ENCODE results near the gene MLC1. TPM values are rescaled to one million over a fixed set of nuclear protein-coding genes. Genes with fewer than 3 reads are reported as not detected.

MLC1 gene
- total RNA-seq, 4 donors from 2014 or later = 0.07 to 0.13 TPM; not detected in 2

GRCh38 chr22:50118129-50118528 lies 32.9 kb upstream of the MLC1 start:
- no peak overlapping the region for H3K27ac ChIP-seq
- no peak for ATAC-seq
- 60% methylated on average over 3 of the region's 3 CpGs; no CpG with 5 or more reads in 1 of the 2 donors for WGBS, 2 donors (ENCODE audit: low coverage in 1 of 2)

DNA sequence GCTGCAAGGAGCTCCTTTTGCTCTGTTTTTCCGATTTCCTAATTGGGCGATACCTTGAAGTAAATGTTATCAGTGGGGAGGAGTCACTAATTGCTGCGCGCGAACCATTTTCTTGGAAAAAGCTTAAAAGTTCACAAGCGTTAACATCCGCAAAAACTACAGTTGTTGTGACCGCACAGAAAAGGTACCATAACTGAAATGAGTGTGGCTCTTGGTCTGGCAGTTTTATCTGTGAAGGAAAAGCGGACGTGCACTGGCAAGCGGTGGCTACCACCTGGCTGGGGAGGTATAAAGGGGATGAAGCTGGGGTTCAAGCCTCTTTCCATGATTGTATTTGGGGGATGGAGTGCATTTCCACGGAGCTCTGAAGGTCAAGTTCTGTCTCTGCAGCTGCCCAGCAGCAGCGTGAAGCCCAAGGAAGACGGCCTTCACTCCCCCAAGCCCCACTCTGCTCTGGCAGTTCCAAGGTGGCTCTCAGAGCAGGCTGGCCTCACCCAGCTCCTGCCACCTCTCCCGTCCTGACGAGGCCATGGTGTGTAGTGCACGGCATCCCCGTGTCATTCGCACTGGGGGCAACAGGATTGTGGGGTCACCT lies 32.0 kb upstream of the MLC1 start:
- WGBS, 2 donors (ENCODE audit: low coverage in 1 of 2) = 93 to 95% methylated on average over 8 to 10 of the region's 19 CpGs
- TF ChIP-seq POLR2AphosphoS5 (IDR thresholded peaks at IDR 0.05) = no peak
- no peak for TF ChIP-seq EP300 (IDR thresholded peaks at IDR 0.05)
- TF ChIP-seq POLR2A (IDR thresholded peaks at IDR 0.05) = no peak
- TF ChIP-seq, protein P1, sequence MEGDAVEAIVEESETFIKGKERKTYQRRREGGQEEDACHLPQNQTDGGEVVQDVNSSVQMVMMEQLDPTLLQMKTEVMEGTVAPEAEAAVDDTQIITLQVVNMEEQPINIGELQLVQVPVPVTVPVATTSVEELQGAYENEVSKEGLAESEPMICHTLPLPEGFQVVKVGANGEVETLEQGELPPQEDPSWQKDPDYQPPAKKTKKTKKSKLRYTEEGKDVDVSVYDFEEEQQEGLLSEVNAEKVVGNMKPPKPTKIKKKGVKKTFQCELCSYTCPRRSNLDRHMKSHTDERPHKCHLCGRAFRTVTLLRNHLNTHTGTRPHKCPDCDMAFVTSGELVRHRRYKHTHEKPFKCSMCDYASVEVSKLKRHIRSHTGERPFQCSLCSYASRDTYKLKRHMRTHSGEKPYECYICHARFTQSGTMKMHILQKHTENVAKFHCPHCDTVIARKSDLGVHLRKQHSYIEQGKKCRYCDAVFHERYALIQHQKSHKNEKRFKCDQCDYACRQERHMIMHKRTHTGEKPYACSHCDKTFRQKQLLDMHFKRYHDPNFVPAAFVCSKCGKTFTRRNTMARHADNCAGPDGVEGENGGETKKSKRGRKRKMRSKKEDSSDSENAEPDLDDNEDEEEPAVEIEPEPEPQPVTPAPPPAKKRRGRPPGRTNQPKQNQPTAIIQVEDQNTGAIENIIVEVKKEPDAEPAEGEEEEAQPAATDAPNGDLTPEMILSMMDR (IDR thresholded peaks at IDR 0.05) = no peak
- no peak for ATAC-seq
- Histone ChIP-seq H3K36me3 (no peaks in the 10 kb centered on the region), H3K4me3 (no peak overlapping the region), H3K9me3 (peaks cover 0 to 7% (median 0%) of the 10 kb centered on the region in 3 donors), H3K27me3 (peaks cover 39% of the 10 kb centered on the region), H3K27ac (no peak overlapping the region), H3K4me1 (peaks cover 0 to 8% (median 0%) of the 10 kb centered on the region in 3 donors)

More at GRCh38 chr22:50118129-50118528, 32.9 kb upstream of the MLC1 start:
- no peak for TF ChIP-seq POLR2AphosphoS5 (IDR thresholded peaks at IDR 0.05)
- TF ChIP-seq POLR2A (IDR thresholded peaks at IDR 0.05) = no peak
- TF ChIP-seq, protein P1 (IDR thresholded peaks at IDR 0.05) = no peak
- TF ChIP-seq EP300 (IDR thresholded peaks at IDR 0.05) = no peak
- Histone ChIP-seq H3K36me3 (no peaks in the 10 kb centered on the region), H3K27me3 (peaks cover 32% of the 10 kb centered on the region), H3K9me3 (peaks cover 0 to 15% (median 0%) of the 10 kb centered on the region in 3 donors), H3K4me1 (peaks cover 0 to 8% (median 0%) of the 10 kb centered on the region in 3 donors), H3K4me3 (no peak overlapping the region)

- 46 to 89% methylated on average over 4 to 5 of the region's 10 CpGs for WGBS, 2 donors (ENCODE audit: low coverage in 1 of 2)
- Histone ChIP-seq H3K4me3 (no peak overlapping the region), H3K27ac (no peak overlapping the region), H3K27me3 (peaks cover 34% of the 10 kb centered on the region), H3K4me1 (peaks cover 0 to 8% (median 0%) of the 10 kb centered on the region in 3 donors), H3K9me3 (no peaks in the 10 kb centered on the region), H3K36me3 (no peaks in the 10 kb centered on the region)
- TF ChIP-seq POLR2A (IDR thresholded peaks at IDR 0.05) (no peak), POLR2AphosphoS5 (IDR thresholded peaks at IDR 0.05) (no peak), EP300 (IDR thresholded peaks at IDR 0.05) (no peak)
- TF ChIP-seq, protein P1 (IDR thresholded peaks at IDR 0.05) = no peak
- ATAC-seq = no peak
Measured at GRCh38 chr22:50115693-50116092, 30.5 kb upstream of the MLC1 start.

DNA sequence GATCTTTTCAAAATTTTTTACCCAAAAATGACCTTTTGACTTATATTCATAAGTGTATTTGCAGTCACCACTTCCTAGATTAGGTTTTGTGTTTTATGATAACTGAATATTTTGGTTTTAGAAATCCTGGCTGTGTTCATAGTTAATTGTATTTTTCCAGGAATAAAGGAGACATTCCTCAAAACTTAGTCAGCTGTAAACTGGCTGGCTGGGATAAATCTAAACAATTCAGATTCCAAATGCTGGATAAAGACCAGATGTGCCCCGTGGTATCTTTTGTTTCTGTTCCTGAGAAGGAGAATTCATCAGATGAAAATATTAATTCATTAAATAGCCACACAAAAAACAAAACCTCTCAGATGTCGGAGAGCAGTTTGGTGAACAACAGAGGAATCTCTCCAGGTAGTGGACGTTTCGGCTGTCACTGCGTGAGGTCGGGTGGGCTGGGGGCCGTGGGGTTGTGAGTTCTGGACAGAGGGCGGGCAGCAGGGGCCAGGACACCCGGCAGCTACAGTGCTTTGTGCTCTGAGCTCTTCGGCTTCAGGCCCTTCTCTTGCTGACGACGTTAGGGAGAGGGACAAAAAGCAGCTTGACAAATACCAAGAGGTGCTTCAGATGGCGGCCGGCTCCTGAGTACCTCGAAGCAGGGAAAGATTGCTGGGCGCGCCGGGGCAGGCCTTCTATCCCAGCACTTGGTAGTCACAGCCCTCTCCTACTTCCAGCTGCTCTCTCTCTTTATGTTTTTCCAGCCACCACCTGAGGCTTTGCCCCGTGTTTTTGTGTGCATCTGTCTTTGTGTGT lies 29.2 kb upstream of the MLC1 start:
- TF ChIP-seq, protein P1 (IDR thresholded peaks at IDR 0.05) = no peak
- no peak for TF ChIP-seq POLR2A (IDR thresholded peaks at IDR 0.05)
- Histone ChIP-seq H3K4me3 (peak overlapping the region in 1 of 2 donors; percentile 17), H3K9me3 (no peaks in the 10 kb centered on the region), H3K4me1 (peaks cover 0 to 8% (median 0%) of the 10 kb centered on the region in 3 donors), H3K27ac (peak overlapping the region in 3 of 4 donors; percentile 7 to 51 (median 33)), H3K36me3 (no peaks in the 10 kb centered on the region), H3K27me3 (peaks cover 35% of the 10 kb centered on the region)
- no peak for ATAC-seq
- WGBS, 2 donors (ENCODE audit: low coverage in 1 of 2) = 10 to 13% methylated on average over 7 to 11 of the region's 19 CpGs

Data from gastroesophageal sphincter (tissue), 4 donors.